ENCODE data around the gene UBP1.

- TF ChIP-seq CTCF (IDR thresholded peaks at IDR 0.05): no peak
- TF ChIP-seq POLR2A (IDR thresholded peaks at IDR 0.05): no peak
- no peak for TF ChIP-seq POLR2AphosphoS5 (IDR thresholded peaks at IDR 0.05)
Observed at GRCh38 chr3:33426068-33426467, 14.1 kb downstream of the UBP1 start.

Data from transverse colon (tissue), 4 donors.